A549 (cell line): Measurements from ENCODE around the gene ZXDC. TPM values are rescaled to one million over a fixed set of nuclear protein-coding genes. Genes with fewer than 3 reads are reported as not detected.

Source experiments
- ATAC-seq, 2 experiments: fragments of 200-7000 bp in 1 of 2; fragments of >200 bp in 1 of 2; cut with Nextera tagmentation in 1 of 2; cut with Tn5 transposase in 1 of 2; 3 replicates each; pipeline versions ENCODE4 v1.8.0 to v1.9.1; 2018 to 2020; ENCODE audit warnings: mild to moderate bottlenecking in 1 of 2, moderate library complexity in 1 of 2
- CTCF ChIA-PET: fragments of 300-600 bp; sonication (Branson Sonifier 250); formaldehyde crosslinking; extraction: SDS; loops from one replicate; lab custom pipeline; 2021; ENCODE audit warnings: antibody characterized with exemption, inconsistent platforms; lab: Yijun Ruan, JAX
- POLR2A ChIA-PET: fragments of 350-600 bp; formaldehyde crosslinking; extraction: SDS; loops from one replicate; lab custom pipeline; 2021; ENCODE audit warnings: antibody characterized with exemption, inconsistent platforms; lab: Yijun Ruan, JAX
- DNase-seq, 2 experiments: peaks; one replicate each; pipeline versions ENCODE4 v3.0.0 to v3.0.0-alpha.2; 2011 to 2016; ENCODE audit warnings: low read depth in 1 of 2, low spot score in 1 of 2
- FAIRE-seq: peaks from 2 replicates; lab custom pipeline; 2011; peaks lifted over from hg19 to GRCh38; lab: Jason Lieb, UNC
- H3K27ac ChIP-seq, 2 experiments: fragments of >200 bp; sonication (Bioruptor Twin); formaldehyde crosslinking; 3 replicates each; pipeline ENCODE4 v1.5.1; 2016 to 2017
- H3K4me1 ChIP-seq: fragments of >200 bp; sonication (Bioruptor Twin); formaldehyde crosslinking; 3 replicates; pipeline ENCODE4 v1.6.1; 2016
- H3K4me2 ChIP-seq: fragments of >200 bp; sonication (Bioruptor Twin); formaldehyde crosslinking; 3 replicates; pipeline ENCODE4 v1.6.1; 2016
- H3K4me3 ChIP-seq: fragments of >200 bp; sonication (Bioruptor Twin); formaldehyde crosslinking; 3 replicates; pipeline ENCODE4 v1.5.1; 2016
- H3K9me3 ChIP-seq: fragments of >200 bp; sonication (Bioruptor Twin); formaldehyde crosslinking; 3 replicates; pipeline ENCODE4 v1.6.1; 2016
- BHLHE40 ChIP-seq: IDR thresholded peaks from 2 replicates; pipeline ENCODE4 v1.6.1; 2012; ENCODE audit warnings: low read depth, low read length, inconsistent platforms
- CBX2 ChIP-seq: fragments of 200-600 bp; sonication (generic); IDR thresholded peaks from 2 replicates; pipeline ENCODE4 v1.6.1; 2016; ENCODE audit warnings: low read depth, mild to moderate bottlenecking, borderline replicate concordance
- CBX8 ChIP-seq: fragments of 200-600 bp; sonication (generic); IDR thresholded peaks from 2 replicates; pipeline ENCODE4 v1.6.1; 2016
- CEBPB ChIP-seq, 2 experiments: fragments of >200 bp in 1 of 2; sonication (Bioruptor Twin) in 1 of 2; formaldehyde crosslinking in 1 of 2; IDR thresholded peaks; 2 replicates each; pipeline ENCODE4 v1.6.1; 2012 to 2016
- CHD2 ChIP-seq: fragments of 150-350 bp; IDR thresholded peaks from 2 replicates; pipeline ENCODE4 v1.6.1; 2014; ENCODE audit warnings: low read length; ENCODE audit not compliant: partially characterized antibody
- EHF ChIP-seq: fragments of 250-450 bp; sonication (Bioruptor Pico); IDR thresholded peaks from 2 replicates; pipeline ENCODE4 v1.5.0; 2020; ENCODE audit warnings: mild to moderate bottlenecking
- ELK1 ChIP-seq: fragments of 150-350 bp; IDR thresholded peaks from 2 replicates; pipeline ENCODE4 v1.6.1; 2014; ENCODE audit warnings: low read depth, mild to moderate bottlenecking, low read length
- GATA3 ChIP-seq: IDR thresholded peaks from 2 replicates; pipeline ENCODE4 v1.6.1; 2012; ENCODE audit warnings: borderline replicate concordance
- HES2 ChIP-seq: fragments of >200 bp; sonication (Bioruptor Twin); formaldehyde crosslinking; IDR thresholded peaks from 2 replicates; pipeline ENCODE4 v1.6.1; 2016
- HOXA7 ChIP-seq: fragments of 250-450 bp; sonication (Bioruptor Pico); IDR thresholded peaks from 2 replicates; pipeline ENCODE4 v1.5.0; 2020; ENCODE audit warnings: mild to moderate bottlenecking, moderate library complexity
- HOXB13 ChIP-seq: fragments of 250-450 bp; sonication (Bioruptor Pico); IDR thresholded peaks from 2 replicates; pipeline ENCODE4 v1.5.0; 2020; ENCODE audit warnings: low read depth, mild to moderate bottlenecking, moderate library complexity
- JUNB ChIP-seq: fragments of >200 bp; sonication (Bioruptor Twin); formaldehyde crosslinking; IDR thresholded peaks from 2 replicates; pipeline ENCODE4 v1.6.1; 2016
- MAX ChIP-seq: IDR thresholded peaks from 2 replicates; pipeline ENCODE4 v1.6.1; 2012
- NFE2L2 ChIP-seq: fragments of 150-350 bp; conservative IDR thresholded peaks from 2 replicates; pipeline ENCODE4 v1.6.1; 2014; ENCODE audit warnings: low read length
- NPAS2 ChIP-seq: fragments of 250-450 bp; sonication (Bioruptor Pico); IDR thresholded peaks from 2 replicates; pipeline ENCODE4 v1.8.0; 2022; ENCODE audit warnings: mild to moderate bottlenecking, moderate library complexity, borderline replicate concordance
- POLR2A ChIP-seq: IDR thresholded peaks from 2 replicates; pipeline ENCODE4 v1.6.1; 2012; ENCODE audit warnings: mild to moderate bottlenecking, low read length
- POLR2AphosphoS2 ChIP-seq: conservative IDR thresholded peaks from 2 replicates; pipeline ENCODE4 v1.6.1; 2012; ENCODE audit warnings: low read length, improper control_type of control experiment, inconsistent platforms
- RCOR1 ChIP-seq: fragments of 150-350 bp; IDR thresholded peaks from 2 replicates; pipeline ENCODE4 v1.6.1; 2014; ENCODE audit warnings: antibody characterized with exemption, low read length, low read depth
- REST ChIP-seq: fragments of 200-600 bp; sonication (generic); IDR thresholded peaks from 2 replicates; pipeline ENCODE4 v1.6.1; 2016; ENCODE audit warnings: antibody characterized with exemption, mild to moderate bottlenecking, moderate library complexity
- RNF2 ChIP-seq: fragments of 200-600 bp; sonication (generic); IDR thresholded peaks from 2 replicates; pipeline ENCODE4 v1.6.1; 2016; ENCODE audit warnings: low read depth, mild to moderate bottlenecking, antibody characterized with exemption, moderate library complexity, borderline replicate concordance
- SMC3 ChIP-seq: fragments of >200 bp; sonication (Bioruptor Twin); formaldehyde crosslinking; IDR thresholded peaks from 3 replicates; pipeline ENCODE4 v1.6.1; 2018; ENCODE audit warnings: inconsistent platforms
- TFCP2L1 ChIP-seq: fragments of 250-450 bp; sonication (Bioruptor Pico); IDR thresholded peaks from 2 replicates; pipeline ENCODE4 v1.5.0; 2021; ENCODE audit warnings: mild to moderate bottlenecking
- USF2 ChIP-seq: fragments of 450-650 bp; IDR thresholded peaks from 2 replicates; pipeline ENCODE4 v1.6.1; 2014; ENCODE audit warnings: antibody characterized with exemption
- ZC3H11A ChIP-seq: fragments of 450-650 bp; IDR thresholded peaks from 2 replicates; pipeline ENCODE4 v1.6.1; 2014; ENCODE audit warnings: antibody characterized with exemption, mild to moderate bottlenecking
- ZNF302 ChIP-seq: fragments of 250-450 bp; sonication (Bioruptor Pico); IDR thresholded peaks from 2 replicates; pipeline ENCODE4 v1.9.0; 2021; ENCODE audit warnings: inconsistent platforms, mild to moderate bottlenecking, moderate library complexity
- WGBS: methylation state at CpG from one replicate; pipeline ENCODE4 v1.1.6; 2017; ENCODE audit errors: missing lambda C conversion rate; 5-methylcytosine and 5-hydroxymethylcytosine counted together
- polyA plus RNA-seq, 4 experiments: library from polyadenylated mRNA; depleted of rRNA in 3 of 4; stranded (reverse); fragments of >200 nt; fragmentation: RNase III in 1 of 4; extraction: RNeasy Plus Mini Kit Qiagen cat#74134 plus additional on column Dnase treatment in 1 of 4; gene quantifications; 2 replicates in 3 of 4; 3 replicates in 1 of 4; pipeline ENCODE4 v1.2.3, GENCODE V29; 2011 to 2017

ZXDC gene
- polyA plus RNA-seq, 2 of the 4 experiments (the other 2 are of a cell fraction), result 6.0 to 8.5 TPM

DNA sequence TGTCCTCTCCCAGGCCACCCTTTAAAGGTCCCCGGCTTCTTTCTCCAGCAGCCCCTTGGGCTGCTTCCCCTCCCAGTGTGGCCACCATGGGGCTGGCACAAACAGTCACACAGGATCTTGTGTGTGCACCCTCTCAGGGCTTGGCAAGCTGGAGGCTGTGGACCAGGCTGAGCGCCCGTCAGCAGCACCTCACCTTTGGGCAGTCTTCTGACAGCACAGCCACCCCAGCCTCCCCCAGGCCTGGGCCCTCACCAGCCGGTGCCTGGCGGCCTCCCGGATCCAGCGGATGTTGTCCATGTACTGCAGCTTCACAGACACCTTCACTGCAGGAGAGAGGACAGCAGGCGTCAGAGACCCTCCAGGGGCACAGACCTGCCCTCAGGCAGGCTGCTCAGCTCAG lies 20.1 kb upstream of the ZXDC start:
- POLR2A ChIA-PET, result no interaction called here
- no peaks in the 10 kb centered on the region for H3K9me3 ChIP-seq
- H3K4me2 ChIP-seq, result no peak overlapping the region
- TF ChIP-seq EHF (CRISPR knock-in tag), result no peak
- no peak for TF ChIP-seq SMC3
- TF ChIP-seq ZNF302, result no peak
- TF ChIP-seq MAX, result no peak
- TF ChIP-seq JUNB, result no peak
- TF ChIP-seq TFCP2L1, result no peak
- no peak for TF ChIP-seq POLR2A
- no peak for TF ChIP-seq NFE2L2
- no peak for TF ChIP-seq USF2
- TF ChIP-seq RNF2, result no peak
- no peak for TF ChIP-seq CEBPB (IDR thresholded peaks at IDR 0.05)
- no peak for TF ChIP-seq NPAS2 (CRISPR knock-in tag)
- TF ChIP-seq CBX8, result no peak
- TF ChIP-seq POLR2AphosphoS2, result no peak
- no peak for TF ChIP-seq GATA3
- no peak for TF ChIP-seq CBX2
- no peak for TF ChIP-seq ZC3H11A
- CTCF ChIA-PET, result no interaction called here
- no peak overlapping the region for H3K4me3 ChIP-seq
- no peaks in the 10 kb centered on the region for H3K4me1 ChIP-seq
- DNase-seq (no peak), ATAC-seq (no peak), FAIRE-seq (no peak)
- 89% methylated on average over 1 of the region's 8 CpGs for WGBS
- H3K27ac ChIP-seq, result no peak overlapping the region

GRCh38 chr3:126494970-126495230 lies 19.2 kb upstream of the ZXDC start:
- POLR2A ChIA-PET, result no interaction called here
- ATAC-seq (no peak), FAIRE-seq (no peak), DNase-seq (no peak)
- H3K9me3 ChIP-seq, result no peaks in the 10 kb centered on the region
- WGBS, result 69% methylated on average over 4 of the region's 6 CpGs
- no peak overlapping the region for H3K4me2 ChIP-seq
- H3K27ac ChIP-seq, result no peak overlapping the region
- no peak overlapping the region for H3K4me3 ChIP-seq
- no peaks in the 10 kb centered on the region for H3K4me1 ChIP-seq
- TF ChIP-seq ELK1 (no peak), HOXB13 (CRISPR knock-in tag) (no peak), BHLHE40 (no peak), RCOR1 (no peak), REST (no peak), CBX8 (no peak), HES2 (no peak), CHD2 (no peak), HOXA7 (no peak)
- CTCF ChIA-PET, result no interaction called here
